Measurements from ENCODE around the gene FFAR3. TPM values are rescaled to one million over a fixed set of nuclear protein-coding genes. Genes with fewer than 3 reads are reported as not detected.

The FFAR3 gene
- total and polyA plus RNA-seq, 2 of the 8 experiments (the other 6 are each of a cell fraction or from before 2014, with no cell fraction given), result not detected

DNA sequence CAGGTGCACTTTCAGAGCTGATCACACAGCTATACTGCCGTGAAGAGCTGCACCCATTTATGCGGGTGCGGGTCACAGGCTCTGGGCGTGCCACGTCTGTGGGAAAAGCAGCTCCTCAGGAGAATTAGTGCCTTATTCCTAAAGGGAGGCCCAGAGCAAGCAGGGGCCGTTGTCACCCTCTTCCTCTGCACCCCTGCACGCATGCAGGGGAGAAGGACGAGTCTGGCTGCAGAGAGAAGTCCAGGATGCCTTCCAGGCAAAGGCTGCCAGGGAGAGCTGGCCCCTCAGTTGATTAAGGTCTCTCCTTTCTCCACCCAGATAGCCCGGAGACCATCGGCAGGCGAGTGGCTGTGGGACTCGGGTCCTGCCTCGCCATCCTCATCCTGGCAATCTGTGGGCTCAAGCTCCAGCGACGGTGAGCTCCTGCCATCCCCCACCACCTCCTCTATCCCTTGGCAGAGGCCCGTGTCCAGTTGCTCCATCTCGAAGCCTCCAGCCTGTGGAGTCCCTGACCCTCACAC is 13.7 kb upstream of the FFAR3 start (continued):
- TF ChIP-seq, protein P1, sequence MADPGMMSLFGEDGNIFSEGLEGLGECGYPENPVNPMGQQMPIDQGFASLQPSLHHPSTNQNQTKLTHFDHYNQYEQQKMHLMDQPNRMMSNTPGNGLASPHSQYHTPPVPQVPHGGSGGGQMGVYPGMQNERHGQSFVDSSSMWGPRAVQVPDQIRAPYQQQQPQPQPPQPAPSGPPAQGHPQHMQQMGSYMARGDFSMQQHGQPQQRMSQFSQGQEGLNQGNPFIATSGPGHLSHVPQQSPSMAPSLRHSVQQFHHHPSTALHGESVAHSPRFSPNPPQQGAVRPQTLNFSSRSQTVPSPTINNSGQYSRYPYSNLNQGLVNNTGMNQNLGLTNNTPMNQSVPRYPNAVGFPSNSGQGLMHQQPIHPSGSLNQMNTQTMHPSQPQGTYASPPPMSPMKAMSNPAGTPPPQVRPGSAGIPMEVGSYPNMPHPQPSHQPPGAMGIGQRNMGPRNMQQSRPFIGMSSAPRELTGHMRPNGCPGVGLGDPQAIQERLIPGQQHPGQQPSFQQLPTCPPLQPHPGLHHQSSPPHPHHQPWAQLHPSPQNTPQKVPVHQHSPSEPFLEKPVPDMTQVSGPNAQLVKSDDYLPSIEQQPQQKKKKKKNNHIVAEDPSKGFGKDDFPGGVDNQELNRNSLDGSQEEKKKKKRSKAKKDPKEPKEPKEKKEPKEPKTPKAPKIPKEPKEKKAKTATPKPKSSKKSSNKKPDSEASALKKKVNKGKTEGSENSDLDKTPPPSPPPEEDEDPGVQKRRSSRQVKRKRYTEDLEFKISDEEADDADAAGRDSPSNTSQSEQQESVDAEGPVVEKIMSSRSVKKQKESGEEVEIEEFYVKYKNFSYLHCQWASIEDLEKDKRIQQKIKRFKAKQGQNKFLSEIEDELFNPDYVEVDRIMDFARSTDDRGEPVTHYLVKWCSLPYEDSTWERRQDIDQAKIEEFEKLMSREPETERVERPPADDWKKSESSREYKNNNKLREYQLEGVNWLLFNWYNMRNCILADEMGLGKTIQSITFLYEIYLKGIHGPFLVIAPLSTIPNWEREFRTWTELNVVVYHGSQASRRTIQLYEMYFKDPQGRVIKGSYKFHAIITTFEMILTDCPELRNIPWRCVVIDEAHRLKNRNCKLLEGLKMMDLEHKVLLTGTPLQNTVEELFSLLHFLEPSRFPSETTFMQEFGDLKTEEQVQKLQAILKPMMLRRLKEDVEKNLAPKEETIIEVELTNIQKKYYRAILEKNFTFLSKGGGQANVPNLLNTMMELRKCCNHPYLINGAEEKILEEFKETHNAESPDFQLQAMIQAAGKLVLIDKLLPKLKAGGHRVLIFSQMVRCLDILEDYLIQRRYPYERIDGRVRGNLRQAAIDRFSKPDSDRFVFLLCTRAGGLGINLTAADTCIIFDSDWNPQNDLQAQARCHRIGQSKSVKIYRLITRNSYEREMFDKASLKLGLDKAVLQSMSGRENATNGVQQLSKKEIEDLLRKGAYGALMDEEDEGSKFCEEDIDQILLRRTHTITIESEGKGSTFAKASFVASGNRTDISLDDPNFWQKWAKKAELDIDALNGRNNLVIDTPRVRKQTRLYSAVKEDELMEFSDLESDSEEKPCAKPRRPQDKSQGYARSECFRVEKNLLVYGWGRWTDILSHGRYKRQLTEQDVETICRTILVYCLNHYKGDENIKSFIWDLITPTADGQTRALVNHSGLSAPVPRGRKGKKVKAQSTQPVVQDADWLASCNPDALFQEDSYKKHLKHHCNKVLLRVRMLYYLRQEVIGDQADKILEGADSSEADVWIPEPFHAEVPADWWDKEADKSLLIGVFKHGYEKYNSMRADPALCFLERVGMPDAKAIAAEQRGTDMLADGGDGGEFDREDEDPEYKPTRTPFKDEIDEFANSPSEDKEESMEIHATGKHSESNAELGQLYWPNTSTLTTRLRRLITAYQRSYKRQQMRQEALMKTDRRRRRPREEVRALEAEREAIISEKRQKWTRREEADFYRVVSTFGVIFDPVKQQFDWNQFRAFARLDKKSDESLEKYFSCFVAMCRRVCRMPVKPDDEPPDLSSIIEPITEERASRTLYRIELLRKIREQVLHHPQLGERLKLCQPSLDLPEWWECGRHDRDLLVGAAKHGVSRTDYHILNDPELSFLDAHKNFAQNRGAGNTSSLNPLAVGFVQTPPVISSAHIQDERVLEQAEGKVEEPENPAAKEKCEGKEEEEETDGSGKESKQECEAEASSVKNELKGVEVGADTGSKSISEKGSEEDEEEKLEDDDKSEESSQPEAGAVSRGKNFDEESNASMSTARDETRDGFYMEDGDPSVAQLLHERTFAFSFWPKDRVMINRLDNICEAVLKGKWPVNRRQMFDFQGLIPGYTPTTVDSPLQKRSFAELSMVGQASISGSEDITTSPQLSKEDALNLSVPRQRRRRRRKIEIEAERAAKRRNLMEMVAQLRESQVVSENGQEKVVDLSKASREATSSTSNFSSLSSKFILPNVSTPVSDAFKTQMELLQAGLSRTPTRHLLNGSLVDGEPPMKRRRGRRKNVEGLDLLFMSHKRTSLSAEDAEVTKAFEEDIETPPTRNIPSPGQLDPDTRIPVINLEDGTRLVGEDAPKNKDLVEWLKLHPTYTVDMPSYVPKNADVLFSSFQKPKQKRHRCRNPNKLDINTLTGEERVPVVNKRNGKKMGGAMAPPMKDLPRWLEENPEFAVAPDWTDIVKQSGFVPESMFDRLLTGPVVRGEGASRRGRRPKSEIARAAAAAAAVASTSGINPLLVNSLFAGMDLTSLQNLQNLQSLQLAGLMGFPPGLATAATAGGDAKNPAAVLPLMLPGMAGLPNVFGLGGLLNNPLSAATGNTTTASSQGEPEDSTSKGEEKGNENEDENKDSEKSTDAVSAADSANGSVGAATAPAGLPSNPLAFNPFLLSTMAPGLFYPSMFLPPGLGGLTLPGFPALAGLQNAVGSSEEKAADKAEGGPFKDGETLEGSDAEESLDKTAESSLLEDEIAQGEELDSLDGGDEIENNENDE (IDR thresholded peaks at IDR 0.05; ENCODE audit: insufficient replicate concordance, low read length), result no peak
- TF ChIP-seq SIRT6 (IDR thresholded peaks at IDR 0.05; ENCODE audit: low read length) (no peak), CREB1 (IDR thresholded peaks at IDR 0.05) (no peak), FOSL1 (IDR thresholded peaks at IDR 0.05; ENCODE audit: insufficient read depth, low read depth, low read length) (no peak), TEAD4 (IDR thresholded peaks at IDR 0.05; ENCODE audit: low read depth, low read length) (no peak)
- TF ChIP-seq, protein P2, sequence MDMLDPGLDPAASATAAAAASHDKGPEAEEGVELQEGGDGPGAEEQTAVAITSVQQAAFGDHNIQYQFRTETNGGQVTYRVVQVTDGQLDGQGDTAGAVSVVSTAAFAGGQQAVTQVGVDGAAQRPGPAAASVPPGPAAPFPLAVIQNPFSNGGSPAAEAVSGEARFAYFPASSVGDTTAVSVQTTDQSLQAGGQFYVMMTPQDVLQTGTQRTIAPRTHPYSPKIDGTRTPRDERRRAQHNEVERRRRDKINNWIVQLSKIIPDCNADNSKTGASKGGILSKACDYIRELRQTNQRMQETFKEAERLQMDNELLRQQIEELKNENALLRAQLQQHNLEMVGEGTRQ (IDR thresholded peaks at IDR 0.05; ENCODE audit: low read length), result no peak
- TF ChIP-seq, protein P3, sequence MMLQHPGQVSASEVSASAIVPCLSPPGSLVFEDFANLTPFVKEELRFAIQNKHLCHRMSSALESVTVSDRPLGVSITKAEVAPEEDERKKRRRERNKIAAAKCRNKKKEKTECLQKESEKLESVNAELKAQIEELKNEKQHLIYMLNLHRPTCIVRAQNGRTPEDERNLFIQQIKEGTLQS (IDR thresholded peaks at IDR 0.05; ENCODE audit: insufficient read depth, low read depth, low read length), result no peak
- TF ChIP-seq, protein P4, sequence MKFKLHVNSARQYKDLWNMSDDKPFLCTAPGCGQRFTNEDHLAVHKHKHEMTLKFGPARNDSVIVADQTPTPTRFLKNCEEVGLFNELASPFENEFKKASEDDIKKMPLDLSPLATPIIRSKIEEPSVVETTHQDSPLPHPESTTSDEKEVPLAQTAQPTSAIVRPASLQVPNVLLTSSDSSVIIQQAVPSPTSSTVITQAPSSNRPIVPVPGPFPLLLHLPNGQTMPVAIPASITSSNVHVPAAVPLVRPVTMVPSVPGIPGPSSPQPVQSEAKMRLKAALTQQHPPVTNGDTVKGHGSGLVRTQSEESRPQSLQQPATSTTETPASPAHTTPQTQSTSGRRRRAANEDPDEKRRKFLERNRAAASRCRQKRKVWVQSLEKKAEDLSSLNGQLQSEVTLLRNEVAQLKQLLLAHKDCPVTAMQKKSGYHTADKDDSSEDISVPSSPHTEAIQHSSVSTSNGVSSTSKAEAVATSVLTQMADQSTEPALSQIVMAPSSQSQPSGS (IDR thresholded peaks at IDR 0.05; ENCODE audit: low read length), result no peak

All from H1 (cell line).